ENCODE data around the gene TPH2. TPM values are rescaled to one million over a fixed set of nuclear protein-coding genes. Genes with fewer than 3 reads are reported as not detected.

Gene TPH2
- total and polyA plus RNA-seq, 4 donors, result not detected

DNA sequence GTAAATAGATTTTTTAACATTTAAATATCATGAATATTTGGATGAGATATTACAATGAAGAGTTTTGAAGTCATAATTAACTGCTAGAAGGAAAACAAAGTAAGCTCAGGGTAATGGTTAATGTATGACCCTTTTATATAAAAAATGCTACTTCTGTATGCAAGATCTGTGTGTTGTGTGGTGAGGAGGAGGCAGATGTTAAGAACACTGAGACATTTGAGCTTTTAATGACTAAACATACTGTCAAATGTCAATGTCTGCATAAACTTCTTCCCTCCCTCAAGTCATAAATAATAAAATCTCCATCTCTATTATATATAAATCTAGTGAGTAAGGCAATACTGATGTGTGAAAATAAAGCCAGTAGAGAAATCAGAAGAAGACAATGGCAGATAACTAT, 1.4 kb downstream of the TPH2 start:
- H3K4me3 ChIP-seq (ENCODE audit: low read depth in 1 of 3, low read length in 3 of 3), result no peak overlapping the region
- no peak overlapping the region for H3K9ac ChIP-seq (ENCODE audit: low read depth in 1 of 2, low read length in 2 of 2)
- no peak overlapping the region for H3K27ac ChIP-seq (ENCODE audit: low read depth in 1 of 2, low read length in 2 of 2)
- no peaks in the 10 kb centered on the region for H3K36me3 ChIP-seq (ENCODE audit: control insufficient read depth in 4 of 4, insufficient read depth in 3 of 4, low read depth in 1 of 4, low read length in 3 of 4)
- H3K9me3 ChIP-seq (ENCODE audit: control insufficient read depth in 4 of 4, low read length in 3 of 4), result no peaks in the 10 kb centered on the region
- no peak for DNase-seq (ENCODE audit: low spot score)
- no peaks in the 10 kb centered on the region for H3K27me3 ChIP-seq (ENCODE audit: control insufficient read depth in 4 of 4, insufficient read depth in 4 of 4, low read length in 3 of 4)
- H3K4me1 ChIP-seq (ENCODE audit: control insufficient read depth in 4 of 4, insufficient read depth in 4 of 4, low read length in 3 of 4), result peaks cover 0 to 6% (median 1%) of the 10 kb centered on the region in 4 donors
- TF ChIP-seq, protein P1, sequence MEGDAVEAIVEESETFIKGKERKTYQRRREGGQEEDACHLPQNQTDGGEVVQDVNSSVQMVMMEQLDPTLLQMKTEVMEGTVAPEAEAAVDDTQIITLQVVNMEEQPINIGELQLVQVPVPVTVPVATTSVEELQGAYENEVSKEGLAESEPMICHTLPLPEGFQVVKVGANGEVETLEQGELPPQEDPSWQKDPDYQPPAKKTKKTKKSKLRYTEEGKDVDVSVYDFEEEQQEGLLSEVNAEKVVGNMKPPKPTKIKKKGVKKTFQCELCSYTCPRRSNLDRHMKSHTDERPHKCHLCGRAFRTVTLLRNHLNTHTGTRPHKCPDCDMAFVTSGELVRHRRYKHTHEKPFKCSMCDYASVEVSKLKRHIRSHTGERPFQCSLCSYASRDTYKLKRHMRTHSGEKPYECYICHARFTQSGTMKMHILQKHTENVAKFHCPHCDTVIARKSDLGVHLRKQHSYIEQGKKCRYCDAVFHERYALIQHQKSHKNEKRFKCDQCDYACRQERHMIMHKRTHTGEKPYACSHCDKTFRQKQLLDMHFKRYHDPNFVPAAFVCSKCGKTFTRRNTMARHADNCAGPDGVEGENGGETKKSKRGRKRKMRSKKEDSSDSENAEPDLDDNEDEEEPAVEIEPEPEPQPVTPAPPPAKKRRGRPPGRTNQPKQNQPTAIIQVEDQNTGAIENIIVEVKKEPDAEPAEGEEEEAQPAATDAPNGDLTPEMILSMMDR (IDR thresholded peaks at IDR 0.05; ENCODE audit: low read depth, low read length, missing input control), result no peak
- TF ChIP-seq RAD21 (IDR thresholded peaks at IDR 0.05), result no peak
- TF ChIP-seq, protein P2, sequence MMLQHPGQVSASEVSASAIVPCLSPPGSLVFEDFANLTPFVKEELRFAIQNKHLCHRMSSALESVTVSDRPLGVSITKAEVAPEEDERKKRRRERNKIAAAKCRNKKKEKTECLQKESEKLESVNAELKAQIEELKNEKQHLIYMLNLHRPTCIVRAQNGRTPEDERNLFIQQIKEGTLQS (IDR thresholded peaks at IDR 0.05), result no peak
- TF ChIP-seq HNF4A (conservative IDR thresholded peaks at IDR 0.05), result no peak
- TF ChIP-seq FOXA1 (IDR thresholded peaks at IDR 0.05), result no peak
- TF ChIP-seq SP1 (IDR thresholded peaks at IDR 0.05), result no peak
- no peak for TF ChIP-seq FOXA2 (IDR thresholded peaks at IDR 0.05)
- no peak for TF ChIP-seq GABPA (IDR thresholded peaks at IDR 0.05 in 1 of 2, conservative IDR thresholded peaks at IDR 0.05 in 1 of 2)
- no peak for TF ChIP-seq HNF4G (IDR thresholded peaks at IDR 0.05)
- TF ChIP-seq EGR1 (IDR thresholded peaks at IDR 0.05; ENCODE audit: low read depth in 2 of 2), result no peak
- TF ChIP-seq NR2F2 (IDR thresholded peaks at IDR 0.05), result no peak
- no peak for TF ChIP-seq MAX (IDR thresholded peaks at IDR 0.05)
- TF ChIP-seq ZBTB33 (IDR thresholded peaks at IDR 0.05), result no peak

DNA sequence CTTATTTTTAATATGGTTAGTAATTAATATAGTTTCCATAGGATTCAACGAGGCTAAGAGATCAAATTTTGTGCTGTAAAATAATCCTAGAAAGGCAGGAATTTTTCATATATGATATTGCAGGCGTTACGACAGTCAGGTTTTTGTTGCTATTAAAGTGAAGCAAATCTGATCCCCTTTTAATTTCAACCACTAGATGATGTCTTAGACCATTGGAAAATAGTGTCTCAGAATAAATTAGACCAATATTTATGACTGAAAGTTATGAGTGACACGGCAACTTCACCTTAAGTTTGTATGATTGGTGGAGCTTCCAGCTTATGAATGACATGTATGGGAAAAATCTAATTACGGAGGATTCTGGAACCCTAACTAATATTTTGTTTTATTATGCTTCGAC, 2.5 kb downstream of the TPH2 start:
- no peaks in the 10 kb centered on the region for H3K27me3 ChIP-seq (ENCODE audit: control insufficient read depth in 4 of 4, insufficient read depth in 4 of 4, low read length in 3 of 4)
- no peak overlapping the region for H3K4me3 ChIP-seq (ENCODE audit: low read depth in 1 of 3, low read length in 3 of 3)
- H3K9ac ChIP-seq (ENCODE audit: low read depth in 1 of 2, low read length in 2 of 2), result no peak overlapping the region
- WGBS, result 72% methylated on average over 6 of the region's 6 CpGs
- TF ChIP-seq, protein P1 (IDR thresholded peaks at IDR 0.05; ENCODE audit: low read depth, low read length, missing input control), result peak; percentile 28
- TF ChIP-seq, protein P2 (IDR thresholded peaks at IDR 0.05), result no peak
- peak; percentile 12 to 66 for TF ChIP-seq RAD21 (IDR thresholded peaks at IDR 0.05)
- no peaks in the 10 kb centered on the region for H3K9me3 ChIP-seq (ENCODE audit: control insufficient read depth in 4 of 4, low read length in 3 of 4)
- H3K27ac ChIP-seq (ENCODE audit: low read depth in 1 of 2, low read length in 2 of 2), result no peak overlapping the region
- peaks cover 0 to 6% (median 3%) of the 10 kb centered on the region in 4 donors for H3K4me1 ChIP-seq (ENCODE audit: control insufficient read depth in 4 of 4, insufficient read depth in 4 of 4, low read length in 3 of 4)
- no peaks in the 10 kb centered on the region for H3K36me3 ChIP-seq (ENCODE audit: control insufficient read depth in 4 of 4, insufficient read depth in 3 of 4, low read depth in 1 of 4, low read length in 3 of 4)
- DNase-seq (ENCODE audit: low spot score), result no peak

Measured in liver (tissue), 9 donors.